ENCODE measurements around the gene CTU1. TPM values are rescaled to one million over a fixed set of nuclear protein-coding genes. Genes with fewer than 3 reads are reported as not detected.
A peak's percentile ranks its signal among the peaks of the same experiment; 100 is the strongest.

Gene CTU1
- total and polyA plus RNA-seq, 10 donors = 1.1 to 8.2 (median 6.0) TPM

DNA sequence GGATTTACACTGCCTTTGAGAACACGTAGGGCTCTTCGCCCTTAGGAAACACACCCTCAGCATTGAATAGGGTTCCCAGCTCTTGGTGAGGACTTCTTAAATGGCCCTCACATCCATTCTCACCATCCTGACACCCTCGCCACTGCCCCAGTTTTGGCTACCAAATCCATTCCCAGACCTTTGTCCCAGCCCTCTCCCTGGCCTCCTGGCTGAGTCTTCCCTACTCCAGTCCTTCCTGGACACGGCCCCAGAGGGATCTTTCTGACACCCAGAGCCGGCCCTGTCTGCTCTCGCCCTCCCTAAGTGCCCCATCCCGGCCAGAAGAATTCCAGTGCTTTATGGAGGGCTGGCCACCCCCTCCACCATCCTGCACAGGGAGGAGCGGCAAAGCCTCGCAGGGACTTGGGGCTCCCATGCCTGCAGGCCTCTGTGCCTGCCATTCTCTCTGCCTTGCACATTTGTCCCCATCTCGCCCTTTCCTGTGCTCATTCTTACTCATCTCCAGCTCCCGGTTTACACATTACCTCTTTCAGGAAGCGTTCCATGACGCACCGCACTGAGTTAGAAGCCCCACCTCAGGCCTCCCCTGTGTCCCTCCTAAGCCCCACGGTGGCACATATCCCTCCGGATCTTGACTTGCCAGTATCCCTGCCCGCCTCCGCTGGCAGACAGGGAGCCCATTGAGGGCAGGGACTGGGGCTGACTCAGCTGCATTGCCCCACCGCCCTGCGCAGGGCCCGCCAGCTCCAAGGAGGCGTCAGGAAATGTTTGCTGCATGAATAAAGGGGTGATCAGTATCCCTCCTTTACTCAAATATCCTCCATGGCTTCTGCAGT, 14.5 kb downstream of the CTU1 start:
- Histone ChIP-seq H3K9me3 (no peaks in the 10 kb centered on the region), H3K36me3 (peaks cover 0 to 23% (median 4%) of the 10 kb centered on the region in 6 donors), H3K27me3 (replicated peaks in 1 of 7) (no peaks in the 10 kb centered on the region), H3K4me3 (no peak overlapping the region), H3K4me1 (peaks cover 0 to 18% (median 9%) of the 10 kb centered on the region in 6 donors), H3K27ac (no peak overlapping the region)
- DNase-seq = no peak
- intact Hi-C loops (cut with DNase I; ENCODE audit: low total_unique reads) = no loop called here
- TF ChIP-seq POLR2AphosphoS5 (IDR thresholded peaks at IDR 0.05) (no peak), POLR2A (IDR thresholded peaks at IDR 0.05) (no peak), CTCF (IDR thresholded peaks at IDR 0.05 in 8 of 11, conservative IDR thresholded peaks at IDR 0.05 in 3 of 11) (no peak)
- WGBS, 5 donors = 83 to 91% (median 85%) methylated on average over 22 of the region's 22 CpGs

- intact Hi-C loops (cut with DNase I; ENCODE audit: low total_unique reads) = no loop called here
- H3K36me3 ChIP-seq = peaks cover 0 to 18% (median 2%) of the 10 kb centered on the region in 6 donors
- no peak for TF ChIP-seq CTCF (IDR thresholded peaks at IDR 0.05 in 8 of 11, conservative IDR thresholded peaks at IDR 0.05 in 3 of 11)
- TF ChIP-seq POLR2A (IDR thresholded peaks at IDR 0.05) = no peak
- no peak for TF ChIP-seq POLR2AphosphoS5 (IDR thresholded peaks at IDR 0.05)
- no peak overlapping the region for H3K4me3 ChIP-seq
- H3K9me3 ChIP-seq = no peaks in the 10 kb centered on the region
- H3K27me3 ChIP-seq (replicated peaks in 1 of 7) = no peaks in the 10 kb centered on the region
- no peak for DNase-seq
- 87 to 91% (median 89%) methylated on average over 8 of the region's 8 CpGs for WGBS, 5 donors
- H3K27ac ChIP-seq = no peak overlapping the region
- H3K4me1 ChIP-seq = peaks cover 0 to 18% (median 9%) of the 10 kb centered on the region in 6 donors
Measured at GRCh38 chr19:51093101-51093500, 15.1 kb downstream of the CTU1 start.

GRCh38 chr19:51091895-51092873, 16.0 kb downstream of the CTU1 start:
- Histone ChIP-seq H3K27me3 (replicated peaks in 1 of 7) (no peaks in the 10 kb centered on the region), H3K9me3 (no peaks in the 10 kb centered on the region), H3K4me1 (peaks cover 0 to 15% (median 7%) of the 10 kb centered on the region in 6 donors), H3K36me3 (peaks cover 0 to 13% (median 0%) of the 10 kb centered on the region in 6 donors), H3K4me3 (no peak overlapping the region), H3K27ac (no peak overlapping the region)
- peak; percentile 19 for DNase-seq
- TF ChIP-seq POLR2A (IDR thresholded peaks at IDR 0.05) (no peak), POLR2AphosphoS5 (IDR thresholded peaks at IDR 0.05) (no peak), CTCF (IDR thresholded peaks at IDR 0.05 in 8 of 11, conservative IDR thresholded peaks at IDR 0.05 in 3 of 11) (no peak)
- intact Hi-C loops (cut with DNase I; ENCODE audit: low total_unique reads) = no loop called here
- 61 to 77% (median 70%) methylated on average over 16 of the region's 16 CpGs for WGBS, 5 donors
